CD14-positive monocyte (primary cell): ENCODE measurements around the gene L3MBTL4. TPM values are rescaled to one million over a fixed set of nuclear protein-coding genes. Genes with fewer than 3 reads are reported as not detected.

Source experiments
- DNase-seq, 3 donors: peaks; one replicate each; pipeline ENCODE4 v3.0.0-alpha.2; 2011 to 2022
- H2AFZ ChIP-seq: 2 replicates; pipeline ENCODE4 v1.6.0; 2012; ENCODE audit warnings: mild to moderate bottlenecking, low read depth, low read length, inconsistent platforms; ENCODE audit not compliant: insufficient read depth, poor library complexity, severe bottlenecking
- H3K27ac ChIP-seq, 2 donors: 1 replicate in 1 of 2; 2 replicates in 1 of 2; pipeline ENCODE4 v1.5.1; 2012 to 2013; ENCODE audit warnings: low read length in 2 of 2, control low read depth in 1 of 2, inconsistent platforms in 1 of 2, low read depth in 1 of 2, mild to moderate bottlenecking in 1 of 2
- H3K27me3 ChIP-seq, 2 donors: one replicate each; pipeline versions ENCODE4 v1.6.0 to v1.6.1; 2011 to 2013; ENCODE audit warnings: low read length in 2 of 2; ENCODE audit not compliant: control insufficient read depth in 2 of 2, insufficient read depth in 2 of 2
- H3K36me3 ChIP-seq, 2 donors: replicated peaks in 1 of 2; 1 replicate in 1 of 2; 2 replicates in 1 of 2; pipeline versions ENCODE4 v1.5.1 to v1.6.1; 2012 to 2013; ENCODE audit warnings: low read length in 2 of 2, control low read depth in 1 of 2, inconsistent platforms in 1 of 2, mild to moderate bottlenecking in 1 of 2; ENCODE audit not compliant: insufficient read depth in 2 of 2, control insufficient read depth in 1 of 2
- H3K4me1 ChIP-seq, 2 donors: 1 replicate in 1 of 2; 2 replicates in 1 of 2; pipeline versions ENCODE4 v1.5.1 to v1.6.1; 2012 to 2013; ENCODE audit warnings: low read length in 2 of 2, control low read depth in 1 of 2, inconsistent platforms in 1 of 2, mild to moderate bottlenecking in 1 of 2, moderate library complexity in 1 of 2; ENCODE audit not compliant: insufficient read depth in 2 of 2, control insufficient read depth in 1 of 2
- H3K4me2 ChIP-seq: replicated peaks from 2 replicates; pipeline ENCODE3; 2012; ENCODE audit warnings: low read length, moderate library complexity, mild to moderate bottlenecking; ENCODE audit not compliant: poor library complexity, severe bottlenecking; ENCODE audit errors: extremely low read depth
- H3K4me3 ChIP-seq, 3 experiments: fragments of 200-600 bp in 1 of 3; sonication (generic) in 1 of 3; replicated peaks in 1 of 3; 1 replicate in 2 of 3; 2 replicates in 1 of 3; pipeline ENCODE4 v1.5.1; 2011 to 2013; ENCODE audit warnings: low read length in 3 of 3, mild to moderate bottlenecking in 3 of 3, control low read depth in 2 of 3, low read depth in 2 of 3, inconsistent platforms in 1 of 3, moderate library complexity in 1 of 3
- H3K79me2 ChIP-seq: 2 replicates; pipeline ENCODE4 v1.6.0; 2012; ENCODE audit warnings: mild to moderate bottlenecking, control low read depth, inconsistent platforms, low read length, moderate library complexity; ENCODE audit not compliant: insufficient read depth
- H3K9ac ChIP-seq: 2 replicates; pipeline ENCODE4 v1.6.0; 2017; ENCODE audit warnings: low read length, mild to moderate bottlenecking; ENCODE audit not compliant: insufficient read depth, poor library complexity, severe bottlenecking
- H3K9me3 ChIP-seq, 2 donors: replicated peaks in 1 of 2; 1 replicate in 1 of 2; 2 replicates in 1 of 2; pipeline versions ENCODE4 v1.5.1 to v1.6.1; 2012 to 2013; ENCODE audit warnings: low read length in 2 of 2, control low read depth in 1 of 2; ENCODE audit not compliant: control insufficient read depth in 1 of 2, insufficient read depth in 1 of 2
- H4K20me1 ChIP-seq: 2 replicates; pipeline ENCODE4 v1.6.0; 2012; ENCODE audit warnings: mild to moderate bottlenecking, low read length, control low read depth, moderate library complexity; ENCODE audit not compliant: insufficient read depth
- H3K27ac Mint-ChIP-seq, 7 donors: one replicate each; pipeline ENCODE4 v1.8.0; 2020; ENCODE audit warnings: mild to moderate bottlenecking in 7 of 7, mixed read lengths in 7 of 7, moderate library complexity in 6 of 7, inconsistent platforms in 2 of 7
- H3K27me3 Mint-ChIP-seq, 3 donors: one replicate each; pipeline ENCODE4 v1.8.0; 2021 to 2022; ENCODE audit warnings: low read depth in 3 of 3, mild to moderate bottlenecking in 3 of 3, mixed read lengths in 3 of 3, moderate library complexity in 3 of 3, inconsistent platforms in 1 of 3
- H3K36me3 Mint-ChIP-seq, 2 donors: one replicate each; pipeline ENCODE4 v1.8.0; 2020; ENCODE audit warnings: mixed read lengths in 2 of 2, inconsistent platforms in 1 of 2, mild to moderate bottlenecking in 1 of 2
- H3K4me1 Mint-ChIP-seq: one replicate; pipeline ENCODE4 v1.8.0; 2020; ENCODE audit warnings: mild to moderate bottlenecking, mixed read lengths
- H3K4me3 Mint-ChIP-seq, 2 donors: one replicate each; pipeline ENCODE4 v1.8.0; 2020; ENCODE audit warnings: mild to moderate bottlenecking in 2 of 2, mixed read lengths in 2 of 2, moderate library complexity in 1 of 2
- H3K9me3 Mint-ChIP-seq, 7 donors: one replicate each; pipeline ENCODE4 v1.8.0; 2020 to 2022; ENCODE audit warnings: mixed read lengths in 7 of 7, mild to moderate bottlenecking in 6 of 7, moderate library complexity in 6 of 7, inconsistent platforms in 2 of 7
- WGBS: methylation state at CpG from one replicate; pipeline ENCODE4 v1.1.5; 2013; ENCODE audit warnings: missing lambda C conversion rate; ENCODE audit not compliant: insufficient coverage; 5-methylcytosine and 5-hydroxymethylcytosine counted together
- intact Hi-C, 2 donors: fragments of 100-400 bp; cut with micrococcal nuclease; formaldehyde crosslinking; loops; one replicate each; pipeline versions ENCODE4 v1.15.0 to v1.15.1; 2023
- polyA plus RNA-seq, 3 donors: library from polyadenylated mRNA; depleted of rRNA in 1 of 3; unstranded in 2 of 3; stranded (reverse) in 1 of 3; fragments of 300-500 nt in 2 of 3; fragments of >200 nt in 1 of 3; fragmentation: Illumina TruSeq in 2 of 3; gene quantifications; 1 replicate in 2 of 3; 2 replicates in 1 of 3; pipeline ENCODE4 v1.2.3, GENCODE V29; 2012 to 2021
- TF ChIP-seq, protein P1 (sequence below): fragments of 200-600 bp; IDR thresholded peaks from one replicate; pipeline ENCODE4 v1.8.0; 2022; ENCODE audit warnings: antibody characterized with exemption, mild to moderate bottlenecking

L3MBTL4 gene
- polyA plus RNA-seq, 3 donors, result 0.55 to 1.2 (median 0.72) TPM

DNA sequence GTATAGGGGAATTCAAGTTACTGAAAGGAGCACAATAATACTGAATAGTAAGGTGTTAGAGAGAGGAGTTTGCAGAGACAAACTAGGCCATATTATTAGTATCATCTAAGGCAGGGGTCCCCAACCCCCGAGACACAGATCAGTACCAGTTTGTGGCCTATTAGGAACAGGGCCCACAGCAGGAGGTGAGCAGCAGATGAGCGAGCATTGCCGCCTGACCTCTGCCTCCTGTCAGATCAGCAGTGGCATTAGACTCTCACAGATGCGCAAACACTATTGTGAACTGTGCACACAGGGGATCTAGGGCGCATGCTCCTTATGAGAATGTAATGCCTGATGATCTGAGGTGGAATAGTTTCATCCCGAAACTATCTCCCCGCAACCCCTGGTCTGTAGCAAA lies 477.6 kb downstream of the L3MBTL4 start:
- no peak overlapping the region for H3K4me3 Mint-ChIP-seq
- no peaks in the 10 kb centered on the region for H3K36me3 ChIP-seq
- H3K4me1 Mint-ChIP-seq, result no peaks in the 10 kb centered on the region
- no peaks in the 10 kb centered on the region for H3K9me3 ChIP-seq
- H2AFZ ChIP-seq, result no peak overlapping the region
- no peaks in the 10 kb centered on the region for H4K20me1 ChIP-seq
- intact Hi-C loops, result no loop called here
- H3K4me3 ChIP-seq, result no peak overlapping the region
- peaks cover 0 to 7% (median 3%) of the 10 kb centered on the region in 3 donors for H3K27me3 Mint-ChIP-seq
- H3K9me3 Mint-ChIP-seq, result peaks cover 0 to 13% (median 3%) of the 10 kb centered on the region in 7 donors
- H3K27me3 ChIP-seq, result no peaks in the 10 kb centered on the region
- no peaks in the 10 kb centered on the region for H3K79me2 ChIP-seq
- H3K27ac ChIP-seq, result no peak overlapping the region
- H3K4me1 ChIP-seq, result no peaks in the 10 kb centered on the region
- WGBS, result 94% methylated on average over 6 of the region's 7 CpGs
- H3K36me3 Mint-ChIP-seq, result no peaks in the 10 kb centered on the region
- no peak overlapping the region for H3K4me2 ChIP-seq
- TF ChIP-seq, protein P1, sequence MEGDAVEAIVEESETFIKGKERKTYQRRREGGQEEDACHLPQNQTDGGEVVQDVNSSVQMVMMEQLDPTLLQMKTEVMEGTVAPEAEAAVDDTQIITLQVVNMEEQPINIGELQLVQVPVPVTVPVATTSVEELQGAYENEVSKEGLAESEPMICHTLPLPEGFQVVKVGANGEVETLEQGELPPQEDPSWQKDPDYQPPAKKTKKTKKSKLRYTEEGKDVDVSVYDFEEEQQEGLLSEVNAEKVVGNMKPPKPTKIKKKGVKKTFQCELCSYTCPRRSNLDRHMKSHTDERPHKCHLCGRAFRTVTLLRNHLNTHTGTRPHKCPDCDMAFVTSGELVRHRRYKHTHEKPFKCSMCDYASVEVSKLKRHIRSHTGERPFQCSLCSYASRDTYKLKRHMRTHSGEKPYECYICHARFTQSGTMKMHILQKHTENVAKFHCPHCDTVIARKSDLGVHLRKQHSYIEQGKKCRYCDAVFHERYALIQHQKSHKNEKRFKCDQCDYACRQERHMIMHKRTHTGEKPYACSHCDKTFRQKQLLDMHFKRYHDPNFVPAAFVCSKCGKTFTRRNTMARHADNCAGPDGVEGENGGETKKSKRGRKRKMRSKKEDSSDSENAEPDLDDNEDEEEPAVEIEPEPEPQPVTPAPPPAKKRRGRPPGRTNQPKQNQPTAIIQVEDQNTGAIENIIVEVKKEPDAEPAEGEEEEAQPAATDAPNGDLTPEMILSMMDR, result no peak
- H3K9ac ChIP-seq, result no peak overlapping the region
- no peak for DNase-seq
- no peak overlapping the region for H3K27ac Mint-ChIP-seq

DNA sequence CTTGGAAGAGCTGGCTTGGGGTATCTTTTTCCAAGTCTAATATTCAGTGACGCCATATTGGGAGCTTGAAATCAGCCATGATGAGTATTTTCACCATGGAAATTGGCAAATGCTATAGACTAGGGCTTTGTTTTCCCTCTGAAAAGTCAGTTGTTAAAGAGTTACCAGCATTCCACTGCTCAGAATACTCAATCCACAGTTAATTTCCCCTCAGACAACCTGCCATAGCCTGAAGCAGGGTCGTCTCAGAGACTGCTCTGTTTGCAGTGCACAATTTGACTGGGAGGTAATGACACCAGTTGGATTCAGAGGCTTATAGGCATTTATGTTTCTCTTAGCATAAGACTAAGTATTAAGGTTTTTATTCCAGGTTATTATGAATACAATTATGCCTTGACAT lies 483.9 kb downstream of the L3MBTL4 start:
- no peaks in the 10 kb centered on the region for H3K4me1 Mint-ChIP-seq
- Histone ChIP-seq H2AFZ (no peak overlapping the region), H3K4me2 (no peak overlapping the region), H3K9ac (no peak overlapping the region), H3K4me1 (no peaks in the 10 kb centered on the region), H4K20me1 (no peaks in the 10 kb centered on the region), H3K36me3 (no peaks in the 10 kb centered on the region), H3K27me3 (no peaks in the 10 kb centered on the region), H3K79me2 (no peaks in the 10 kb centered on the region), H3K27ac (no peak overlapping the region), H3K4me3 (no peak overlapping the region), H3K9me3 (peaks cover 0 to 3% of the 10 kb centered on the region in 2 donors)
- H3K27me3 Mint-ChIP-seq, result peaks cover 2 to 4% (median 3%) of the 10 kb centered on the region in 3 donors
- no peak overlapping the region for H3K4me3 Mint-ChIP-seq
- DNase-seq, result no peak
- no peak overlapping the region for H3K27ac Mint-ChIP-seq
- intact Hi-C loops, result no loop called here
- 67% methylated on average over 1 of the region's 2 CpGs for WGBS
- TF ChIP-seq, protein P1, result no peak
- peaks cover 0 to 11% (median 3%) of the 10 kb centered on the region in 7 donors for H3K9me3 Mint-ChIP-seq
- H3K36me3 Mint-ChIP-seq, result no peaks in the 10 kb centered on the region
